LHCN-M2 (cell line): ENCODE results near the gene KLHL18. TPM values are rescaled to one million over a fixed set of nuclear protein-coding genes. Genes with fewer than 3 reads are reported as not detected.
"Not testable (repeated sequence)": the region's sequence is repeated elsewhere in the genome, so short reads cannot be mapped to it uniquely, and the experiment has no call there.

Experiments
- DNase-seq: peaks from one replicate; pipeline ENCODE4 v3.0.0-alpha.2; 2012; ENCODE audit warnings: low read depth
- polyA plus RNA-seq: library from polyadenylated mRNA; unstranded; fragments of >200 nt; gene quantifications from one replicate; pipeline ENCODE4 v1.2.1, GENCODE V29; 2012; ENCODE audit warnings: missing spikeins
- total RNA-seq: library from RNA; depleted of rRNA; stranded (reverse); fragments of >200 nt; gene quantifications from 2 replicates; pipeline ENCODE4 v1.2.3, GENCODE V29; 2014; rRNA removed

KLHL18 gene
- total RNA-seq = 18.3 and 21.5 TPM in 2 replicates
- polyA plus RNA-seq = 34.7 TPM

- peak; percentile 91 for DNase-seq
Observed at GRCh38 chr3:47282424-47283192, at the start of gene KLHL18, which contains the start of gene KIF9. Gene KLHL18, plus strand, starts transcription at chr3:47282944. Its CDS starts 22 bp downstream, at chr3:47282966. Gene KIF9, minus strand, starts transcription at chr3:47282799. Its CDS starts 5,425 bp downstream, at chr3:47277374.

GRCh38 chr3:47238017-47238416 is 44.7 kb upstream of the KLHL18 start:
- DNase-seq = no peak

- no peak for DNase-seq
Observed at GRCh38 chr3:47239929-47240328, 42.8 kb upstream of the KLHL18 start.

- DNase-seq = no peak
Observed at GRCh38 chr3:47243419-47244147, 39.2 kb upstream of the KLHL18 start.

GRCh38 chr3:47244531-47245100 is 38.1 kb upstream of the KLHL18 start:
- no peak for DNase-seq

- DNase-seq = no peak
Observed at GRCh38 chr3:47245271-47245670, 37.5 kb upstream of the KLHL18 start.

- no peak for DNase-seq
Observed at GRCh38 chr3:47247131-47248064, 35.3 kb upstream of the KLHL18 start.

- peak; percentile 40 for DNase-seq
Observed at GRCh38 chr3:47250309-47251060, 32.3 kb upstream of the KLHL18 start.

- not testable (repeated sequence) for DNase-seq
Observed at GRCh38 chr3:47251085-47251484, 31.7 kb upstream of the KLHL18 start.

- DNase-seq = no peak
Observed at GRCh38 chr3:47251689-47252088, 31.1 kb upstream of the KLHL18 start.

- not testable (repeated sequence) for DNase-seq
Observed at GRCh38 chr3:47256331-47256730, 26.4 kb upstream of the KLHL18 start.

GRCh38 chr3:47259114-47259513 is 23.6 kb upstream of the KLHL18 start:
- no peak for DNase-seq

GRCh38 chr3:47260605-47261004 is 22.1 kb upstream of the KLHL18 start:
- no peak for DNase-seq

- DNase-seq = no peak
Observed at GRCh38 chr3:47261301-47261700, 21.4 kb upstream of the KLHL18 start.

- no peak for DNase-seq
Observed at GRCh38 chr3:47265008-47265407, 17.7 kb upstream of the KLHL18 start.

GRCh38 chr3:47265725-47266428 is 16.9 kb upstream of the KLHL18 start:
- DNase-seq = peak; percentile 31

- DNase-seq = peak; percentile 92
Observed at GRCh38 chr3:47266709-47267489, 15.8 kb upstream of the KLHL18 start.

GRCh38 chr3:47267490-47267824 is 15.3 kb upstream of the KLHL18 start:
- DNase-seq = no peak

GRCh38 chr3:47270526-47270925 is 12.2 kb upstream of the KLHL18 start:
- DNase-seq = no peak
